ENCODE results near the gene BTF3L4.

DNA sequence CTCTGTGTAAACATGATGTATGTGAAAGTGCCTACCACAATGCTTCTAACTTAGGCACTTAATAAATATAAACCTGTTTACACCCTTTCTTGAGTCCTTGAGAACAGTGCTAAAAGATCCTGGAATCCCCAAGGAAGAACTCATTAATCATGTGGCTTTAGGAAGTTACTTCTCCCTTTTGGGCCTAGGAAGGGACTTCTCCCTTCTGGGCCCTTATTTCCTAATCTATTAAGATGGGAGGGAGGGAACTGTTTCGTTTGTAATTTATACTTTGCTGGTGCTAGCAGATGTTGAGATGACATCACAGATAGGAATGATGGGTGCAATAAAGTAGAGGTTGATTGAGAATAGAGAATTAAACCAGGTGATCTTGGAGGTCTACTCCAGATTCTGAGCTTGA is 1.2 kb downstream of the BTF3L4 start:
- no peak for TF ChIP-seq POLR2A (IDR thresholded peaks at IDR 0.05)
- TF ChIP-seq, protein P1, sequence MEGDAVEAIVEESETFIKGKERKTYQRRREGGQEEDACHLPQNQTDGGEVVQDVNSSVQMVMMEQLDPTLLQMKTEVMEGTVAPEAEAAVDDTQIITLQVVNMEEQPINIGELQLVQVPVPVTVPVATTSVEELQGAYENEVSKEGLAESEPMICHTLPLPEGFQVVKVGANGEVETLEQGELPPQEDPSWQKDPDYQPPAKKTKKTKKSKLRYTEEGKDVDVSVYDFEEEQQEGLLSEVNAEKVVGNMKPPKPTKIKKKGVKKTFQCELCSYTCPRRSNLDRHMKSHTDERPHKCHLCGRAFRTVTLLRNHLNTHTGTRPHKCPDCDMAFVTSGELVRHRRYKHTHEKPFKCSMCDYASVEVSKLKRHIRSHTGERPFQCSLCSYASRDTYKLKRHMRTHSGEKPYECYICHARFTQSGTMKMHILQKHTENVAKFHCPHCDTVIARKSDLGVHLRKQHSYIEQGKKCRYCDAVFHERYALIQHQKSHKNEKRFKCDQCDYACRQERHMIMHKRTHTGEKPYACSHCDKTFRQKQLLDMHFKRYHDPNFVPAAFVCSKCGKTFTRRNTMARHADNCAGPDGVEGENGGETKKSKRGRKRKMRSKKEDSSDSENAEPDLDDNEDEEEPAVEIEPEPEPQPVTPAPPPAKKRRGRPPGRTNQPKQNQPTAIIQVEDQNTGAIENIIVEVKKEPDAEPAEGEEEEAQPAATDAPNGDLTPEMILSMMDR (IDR thresholded peaks at IDR 0.05): no peak
